NCI-H2107 (cell line): ENCODE data around the gene OLFM4.
A peak's percentile ranks its signal among the peaks of the same experiment; 100 is the strongest.

ENCODE experiments used
- DNase-seq: peaks from one replicate; lab custom pipeline; 2025; lab: John Stamatoyannopoulos, UW

The OLFM4 gene

GRCh38 chr13:53068585-53069520 lies 40.2 kb downstream of the OLFM4 start:
- peak; percentile 24 for DNase-seq

DNA sequence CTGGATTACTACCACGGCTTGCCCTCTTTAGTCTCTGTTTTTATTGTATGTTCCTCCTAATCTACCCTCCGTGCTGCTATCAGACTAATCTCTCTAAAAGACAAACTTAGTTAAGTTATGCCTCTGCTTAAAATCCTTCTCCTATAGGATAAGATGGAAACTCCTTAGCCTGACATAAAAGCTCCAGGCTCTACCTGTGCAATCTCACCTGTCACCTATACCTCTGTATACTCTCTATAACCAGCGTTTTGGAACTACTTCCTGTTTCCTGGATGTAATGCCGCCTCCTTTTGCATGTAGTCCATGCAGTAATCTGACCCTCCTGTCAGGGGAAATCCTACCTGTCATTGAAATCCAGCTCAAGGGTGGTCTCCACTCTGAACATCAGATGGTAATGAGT lies 41.2 kb downstream of the OLFM4 start:
- no peak for DNase-seq

DNA sequence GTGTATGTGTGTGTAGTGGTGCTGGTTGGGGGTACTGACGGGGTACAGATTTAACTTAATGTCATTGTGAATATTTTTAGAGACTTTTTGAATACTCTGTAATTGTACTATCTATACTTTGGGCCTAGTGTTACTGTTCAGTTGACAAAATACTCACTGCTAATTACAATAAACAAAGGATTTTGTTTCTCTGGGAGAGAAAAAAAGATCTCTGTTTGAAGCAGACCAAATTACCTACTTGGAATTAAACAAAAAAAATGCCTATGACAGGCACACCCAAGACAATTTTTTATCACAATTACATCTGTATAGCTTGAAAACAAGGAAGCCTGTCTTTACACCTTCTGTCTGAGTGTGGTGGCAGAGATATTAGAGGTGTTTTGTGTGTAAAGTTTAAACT lies 45.1 kb downstream of the OLFM4 start:
- no peak for DNase-seq

DNA sequence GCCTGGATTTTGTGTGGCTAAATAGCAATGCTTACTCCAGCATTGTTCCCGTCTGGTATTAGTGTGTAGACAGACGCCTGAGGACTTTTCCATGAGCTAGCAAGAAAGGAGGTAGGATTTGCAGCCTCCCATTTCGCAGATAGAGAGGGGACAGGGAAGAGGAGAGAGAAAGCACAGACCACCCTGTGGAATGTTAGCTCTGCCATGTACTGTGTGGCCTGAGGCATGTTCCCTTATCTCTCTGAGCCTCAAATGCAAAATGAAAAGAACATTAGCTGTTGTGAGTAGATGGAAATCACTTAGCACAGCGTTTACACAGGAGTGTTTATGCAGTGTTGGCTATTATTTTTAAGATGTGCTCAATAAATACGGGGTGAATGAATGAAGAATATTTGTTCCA lies 45.5 kb downstream of the OLFM4 start:
- DNase-seq, result no peak

DNA sequence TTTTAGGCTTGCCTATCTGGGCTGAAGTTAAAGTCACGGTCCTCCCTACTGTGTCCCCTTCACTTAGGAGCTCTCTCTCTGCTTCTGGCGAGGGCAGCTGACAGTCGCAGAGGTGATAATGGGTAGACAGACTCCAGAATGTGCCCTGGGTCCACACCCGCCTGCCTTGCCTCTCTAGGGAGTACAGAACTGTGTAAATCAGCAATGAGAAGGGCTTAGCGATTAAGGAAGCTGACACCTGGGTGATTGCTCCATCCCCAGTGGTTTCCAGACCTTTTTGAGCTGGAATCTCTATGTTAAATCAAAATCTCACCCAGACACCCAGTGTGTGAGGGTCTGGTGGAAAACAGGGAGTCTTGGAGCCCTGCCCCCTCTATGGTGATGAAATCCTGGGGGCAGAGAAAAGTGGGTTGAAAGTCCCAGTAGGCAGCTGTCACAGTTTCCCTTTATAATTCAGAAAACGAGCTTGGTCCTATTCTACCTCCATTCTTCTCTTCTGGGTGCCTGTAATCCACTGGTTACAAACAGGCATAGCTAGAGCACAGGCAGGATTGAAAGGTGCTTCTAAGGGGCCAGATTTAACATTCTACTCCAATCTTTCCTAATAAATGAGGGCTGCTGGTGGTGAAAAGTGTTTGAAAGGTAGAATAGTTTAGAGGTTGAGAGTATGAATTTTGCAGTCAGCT lies 46.9 kb downstream of the OLFM4 start:
- DNase-seq, result no peak

- DNase-seq, result no peak
Measured at GRCh38 chr13:53079691-53080090, 51.1 kb downstream of the OLFM4 start.

GRCh38 chr13:53088871-53089270 lies 60.3 kb downstream of the OLFM4 start:
- DNase-seq, result no peak

DNA sequence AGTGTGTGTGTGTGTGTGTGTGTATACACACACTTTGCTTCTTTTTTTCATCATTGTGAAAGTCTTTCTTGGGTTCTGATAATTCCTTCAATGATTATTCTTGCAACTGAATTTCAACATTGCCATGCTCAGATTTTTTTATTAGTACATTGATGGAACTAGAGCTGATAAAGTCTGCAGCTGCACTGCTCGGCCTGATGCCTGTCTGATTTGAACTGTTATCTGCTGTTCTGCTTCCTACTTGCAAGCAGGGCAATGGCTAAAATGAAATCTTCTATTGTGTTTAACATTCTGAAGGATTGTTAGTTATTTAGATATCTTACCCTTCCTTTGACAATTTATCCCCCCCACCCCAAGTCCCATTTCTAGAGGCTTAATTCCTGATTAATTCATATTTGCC lies 61.3 kb downstream of the OLFM4 start:
- no peak for DNase-seq

- DNase-seq, result no peak
Measured at GRCh38 chr13:53090461-53090860, 61.8 kb downstream of the OLFM4 start.

DNA sequence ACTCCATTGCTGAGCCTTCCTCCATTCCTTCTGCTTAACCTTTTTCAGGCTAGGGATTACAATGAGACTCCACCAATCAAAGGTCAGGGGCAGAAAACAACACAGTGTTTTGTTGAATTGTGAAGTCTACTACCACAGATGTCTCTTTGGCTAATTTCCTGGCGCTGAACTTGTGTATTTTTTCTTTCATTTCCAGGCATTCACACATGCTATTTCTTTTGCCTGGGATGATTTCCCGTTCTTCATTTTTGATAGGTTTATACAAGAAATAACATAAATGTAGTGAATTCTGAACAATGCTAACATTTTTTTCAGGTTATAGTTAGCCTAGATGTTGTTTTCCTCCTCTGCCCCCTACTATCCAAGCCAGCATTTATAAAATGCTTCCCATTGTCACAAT lies 64.3 kb downstream of the OLFM4 start:
- DNase-seq, result no peak

- no peak for DNase-seq
Measured at GRCh38 chr13:53098455-53098854, 69.8 kb downstream of the OLFM4 start.

DNA sequence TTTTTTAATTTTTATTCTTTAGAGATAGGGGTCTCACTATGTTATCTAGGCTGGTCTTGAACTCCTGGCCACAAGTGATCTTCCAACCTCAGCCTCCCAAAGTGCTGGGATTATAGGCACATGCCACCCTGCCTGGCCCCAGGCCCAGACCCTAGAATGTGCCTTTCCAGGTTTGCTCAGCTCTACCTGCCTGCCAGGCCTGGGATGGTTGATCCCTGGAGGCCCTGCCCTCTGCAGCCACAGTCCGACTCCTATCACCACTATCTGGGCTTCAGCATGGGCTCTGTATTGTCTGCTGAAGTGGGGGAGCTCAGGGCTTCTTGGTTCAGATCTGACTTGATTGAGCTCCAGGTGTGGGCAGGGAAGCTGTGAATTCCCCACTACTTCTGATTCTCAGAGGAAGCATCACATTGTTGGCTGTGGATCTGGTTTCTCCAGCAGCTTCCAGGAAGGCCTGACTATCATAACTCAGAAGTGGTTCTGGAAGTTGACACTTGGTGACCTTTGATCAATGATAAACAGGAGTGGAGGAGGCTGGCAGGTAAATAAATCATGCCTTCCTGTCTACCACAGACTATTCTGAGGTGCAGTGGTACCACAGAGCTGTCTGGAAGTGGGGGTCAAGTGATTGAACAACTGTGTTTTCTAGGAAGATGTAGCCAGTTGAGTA lies 71.9 kb downstream of the OLFM4 start:
- no peak for DNase-seq
